Measurements from ENCODE around the gene TDRD9.

DNA sequence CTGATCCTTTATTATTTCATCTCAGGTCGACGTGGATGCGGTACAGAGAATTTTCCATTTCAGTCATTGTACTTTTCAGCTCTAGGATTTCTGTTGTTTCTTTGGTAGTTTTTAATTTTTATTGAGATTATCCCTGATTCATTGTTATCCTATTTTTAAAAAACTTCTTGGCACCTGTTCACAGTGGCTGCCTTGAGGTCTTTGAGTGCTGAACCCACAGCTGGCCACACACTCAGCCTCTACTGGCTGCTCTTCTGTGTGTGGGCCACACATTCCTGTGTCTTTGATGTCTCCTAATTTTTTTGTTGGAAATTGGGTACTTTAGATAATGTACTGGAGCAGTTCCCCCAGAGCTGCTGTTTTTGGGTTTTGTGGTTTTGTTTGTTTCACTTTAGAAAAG is 119.5 kb downstream of the TDRD9 start:
- TF ChIP-seq, protein P1, sequence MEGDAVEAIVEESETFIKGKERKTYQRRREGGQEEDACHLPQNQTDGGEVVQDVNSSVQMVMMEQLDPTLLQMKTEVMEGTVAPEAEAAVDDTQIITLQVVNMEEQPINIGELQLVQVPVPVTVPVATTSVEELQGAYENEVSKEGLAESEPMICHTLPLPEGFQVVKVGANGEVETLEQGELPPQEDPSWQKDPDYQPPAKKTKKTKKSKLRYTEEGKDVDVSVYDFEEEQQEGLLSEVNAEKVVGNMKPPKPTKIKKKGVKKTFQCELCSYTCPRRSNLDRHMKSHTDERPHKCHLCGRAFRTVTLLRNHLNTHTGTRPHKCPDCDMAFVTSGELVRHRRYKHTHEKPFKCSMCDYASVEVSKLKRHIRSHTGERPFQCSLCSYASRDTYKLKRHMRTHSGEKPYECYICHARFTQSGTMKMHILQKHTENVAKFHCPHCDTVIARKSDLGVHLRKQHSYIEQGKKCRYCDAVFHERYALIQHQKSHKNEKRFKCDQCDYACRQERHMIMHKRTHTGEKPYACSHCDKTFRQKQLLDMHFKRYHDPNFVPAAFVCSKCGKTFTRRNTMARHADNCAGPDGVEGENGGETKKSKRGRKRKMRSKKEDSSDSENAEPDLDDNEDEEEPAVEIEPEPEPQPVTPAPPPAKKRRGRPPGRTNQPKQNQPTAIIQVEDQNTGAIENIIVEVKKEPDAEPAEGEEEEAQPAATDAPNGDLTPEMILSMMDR (conservative IDR thresholded peaks at IDR 0.05; ENCODE audit: low read depth, low read length) = no peak
- TF ChIP-seq EZH2 (IDR thresholded peaks at IDR 0.05; ENCODE audit: low read length, unreplicated experiment) (no peak), EZH2phosphoT487 (IDR thresholded peaks at IDR 0.05; ENCODE audit: borderline replicate concordance, low read length) (no peak)
